Tibial nerve (tissue), 4 donors: ENCODE results near the gene IMPACT.

ENCODE experiments used
- EP300 ChIP-seq, 2 donors: sonication (generic); formaldehyde crosslinking; IDR thresholded peaks; one replicate each; pipeline ENCODE4 v1.6.1; 2017; ENCODE audit warnings: antibody characterized with exemption in 2 of 2, mild to moderate bottlenecking in 1 of 2
- POLR2A ChIP-seq, 2 donors: fragments of 450-650 bp; IDR thresholded peaks; one replicate each; pipeline ENCODE4 v1.6.1; 2017; ENCODE audit warnings: antibody characterized with exemption in 2 of 2, mild to moderate bottlenecking in 2 of 2, moderate library complexity in 2 of 2
- TF ChIP-seq, protein P1 (sequence below), 5 experiments: fragments of 200-600 bp in 3 of 5; fragments of 450-650 bp in 2 of 5; sonication (generic) in 3 of 5; IDR thresholded peaks; one replicate each; pipeline ENCODE4 v1.5.1; 2016 to 2019; ENCODE audit warnings: antibody characterized with exemption in 5 of 5, mild to moderate bottlenecking in 3 of 5, moderate library complexity in 2 of 5

DNA sequence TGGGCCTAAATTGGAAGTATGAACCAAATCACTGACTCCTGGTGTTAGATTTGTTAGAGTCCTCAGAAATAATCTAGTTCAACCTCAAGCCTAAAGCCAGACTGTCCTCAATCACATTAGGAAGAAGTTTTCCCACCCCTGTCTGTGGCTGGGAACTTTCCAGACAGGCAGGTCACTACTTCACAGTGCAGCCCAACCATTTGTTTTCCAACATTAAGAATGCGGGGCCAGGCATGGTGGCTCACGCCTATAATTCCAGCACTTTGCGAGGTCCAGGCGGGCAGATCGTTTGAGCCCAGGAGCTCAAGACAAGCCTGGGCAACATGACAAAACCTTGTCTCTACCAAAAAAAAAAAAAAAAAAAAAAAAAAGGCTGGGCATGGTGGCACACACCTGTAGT lies 23.4 kb upstream of the IMPACT start:
- TF ChIP-seq, protein P1, sequence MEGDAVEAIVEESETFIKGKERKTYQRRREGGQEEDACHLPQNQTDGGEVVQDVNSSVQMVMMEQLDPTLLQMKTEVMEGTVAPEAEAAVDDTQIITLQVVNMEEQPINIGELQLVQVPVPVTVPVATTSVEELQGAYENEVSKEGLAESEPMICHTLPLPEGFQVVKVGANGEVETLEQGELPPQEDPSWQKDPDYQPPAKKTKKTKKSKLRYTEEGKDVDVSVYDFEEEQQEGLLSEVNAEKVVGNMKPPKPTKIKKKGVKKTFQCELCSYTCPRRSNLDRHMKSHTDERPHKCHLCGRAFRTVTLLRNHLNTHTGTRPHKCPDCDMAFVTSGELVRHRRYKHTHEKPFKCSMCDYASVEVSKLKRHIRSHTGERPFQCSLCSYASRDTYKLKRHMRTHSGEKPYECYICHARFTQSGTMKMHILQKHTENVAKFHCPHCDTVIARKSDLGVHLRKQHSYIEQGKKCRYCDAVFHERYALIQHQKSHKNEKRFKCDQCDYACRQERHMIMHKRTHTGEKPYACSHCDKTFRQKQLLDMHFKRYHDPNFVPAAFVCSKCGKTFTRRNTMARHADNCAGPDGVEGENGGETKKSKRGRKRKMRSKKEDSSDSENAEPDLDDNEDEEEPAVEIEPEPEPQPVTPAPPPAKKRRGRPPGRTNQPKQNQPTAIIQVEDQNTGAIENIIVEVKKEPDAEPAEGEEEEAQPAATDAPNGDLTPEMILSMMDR (IDR thresholded peaks at IDR 0.05), result no peak
- TF ChIP-seq POLR2A (IDR thresholded peaks at IDR 0.05) (no peak), EP300 (IDR thresholded peaks at IDR 0.05) (no peak)
